ENCODE data around the gene CAMTA1.

DNA sequence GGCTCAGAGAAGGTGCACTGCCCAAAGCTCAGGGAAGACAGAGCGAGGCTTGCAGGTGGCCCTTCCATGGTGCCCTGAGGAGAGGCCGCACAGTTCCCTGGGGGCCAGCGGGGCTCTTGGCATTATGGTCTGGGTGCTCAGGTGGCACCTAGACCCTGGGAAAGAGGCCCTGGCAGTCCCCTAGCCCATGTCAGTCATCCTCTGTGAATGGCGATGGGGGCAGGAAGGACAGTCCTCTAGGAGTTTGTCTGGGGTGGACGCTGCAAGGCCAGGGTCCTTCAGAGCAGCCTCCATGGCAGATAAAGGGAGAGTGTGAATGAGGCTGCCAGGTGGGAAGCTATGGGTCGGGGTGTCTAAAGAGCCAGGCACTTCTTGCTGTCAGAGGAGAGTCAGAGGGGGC lies 640.0 kb downstream of the CAMTA1 start:
- TF ChIP-seq EZH2 (IDR thresholded peaks at IDR 0.05) = no peak
- TF ChIP-seq, protein P1, sequence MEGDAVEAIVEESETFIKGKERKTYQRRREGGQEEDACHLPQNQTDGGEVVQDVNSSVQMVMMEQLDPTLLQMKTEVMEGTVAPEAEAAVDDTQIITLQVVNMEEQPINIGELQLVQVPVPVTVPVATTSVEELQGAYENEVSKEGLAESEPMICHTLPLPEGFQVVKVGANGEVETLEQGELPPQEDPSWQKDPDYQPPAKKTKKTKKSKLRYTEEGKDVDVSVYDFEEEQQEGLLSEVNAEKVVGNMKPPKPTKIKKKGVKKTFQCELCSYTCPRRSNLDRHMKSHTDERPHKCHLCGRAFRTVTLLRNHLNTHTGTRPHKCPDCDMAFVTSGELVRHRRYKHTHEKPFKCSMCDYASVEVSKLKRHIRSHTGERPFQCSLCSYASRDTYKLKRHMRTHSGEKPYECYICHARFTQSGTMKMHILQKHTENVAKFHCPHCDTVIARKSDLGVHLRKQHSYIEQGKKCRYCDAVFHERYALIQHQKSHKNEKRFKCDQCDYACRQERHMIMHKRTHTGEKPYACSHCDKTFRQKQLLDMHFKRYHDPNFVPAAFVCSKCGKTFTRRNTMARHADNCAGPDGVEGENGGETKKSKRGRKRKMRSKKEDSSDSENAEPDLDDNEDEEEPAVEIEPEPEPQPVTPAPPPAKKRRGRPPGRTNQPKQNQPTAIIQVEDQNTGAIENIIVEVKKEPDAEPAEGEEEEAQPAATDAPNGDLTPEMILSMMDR (IDR thresholded peaks at IDR 0.05) = no peak

All from neural progenitor cell (in vitro differentiated cells).